WI38 (cell line): ENCODE results near the gene C6orf141.

ENCODE experiments used
- H3K4me3 ChIP-seq: 2 replicates; pipeline ENCODE4 v1.5.1; 2011; ENCODE audit warnings: low read depth, mild to moderate bottlenecking, control low read depth, low read length
- TF ChIP-seq, protein P1 (sequence below): IDR thresholded peaks from 2 replicates; pipeline ENCODE4 v1.5.1; 2012; ENCODE audit warnings: low read depth, mild to moderate bottlenecking, control low read depth, low read length

C6orf141 gene

GRCh38 chr6:49551078-49551865, 804 bp downstream of the C6orf141 start:
- TF ChIP-seq, protein P1, sequence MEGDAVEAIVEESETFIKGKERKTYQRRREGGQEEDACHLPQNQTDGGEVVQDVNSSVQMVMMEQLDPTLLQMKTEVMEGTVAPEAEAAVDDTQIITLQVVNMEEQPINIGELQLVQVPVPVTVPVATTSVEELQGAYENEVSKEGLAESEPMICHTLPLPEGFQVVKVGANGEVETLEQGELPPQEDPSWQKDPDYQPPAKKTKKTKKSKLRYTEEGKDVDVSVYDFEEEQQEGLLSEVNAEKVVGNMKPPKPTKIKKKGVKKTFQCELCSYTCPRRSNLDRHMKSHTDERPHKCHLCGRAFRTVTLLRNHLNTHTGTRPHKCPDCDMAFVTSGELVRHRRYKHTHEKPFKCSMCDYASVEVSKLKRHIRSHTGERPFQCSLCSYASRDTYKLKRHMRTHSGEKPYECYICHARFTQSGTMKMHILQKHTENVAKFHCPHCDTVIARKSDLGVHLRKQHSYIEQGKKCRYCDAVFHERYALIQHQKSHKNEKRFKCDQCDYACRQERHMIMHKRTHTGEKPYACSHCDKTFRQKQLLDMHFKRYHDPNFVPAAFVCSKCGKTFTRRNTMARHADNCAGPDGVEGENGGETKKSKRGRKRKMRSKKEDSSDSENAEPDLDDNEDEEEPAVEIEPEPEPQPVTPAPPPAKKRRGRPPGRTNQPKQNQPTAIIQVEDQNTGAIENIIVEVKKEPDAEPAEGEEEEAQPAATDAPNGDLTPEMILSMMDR, result no peak
- H3K4me3 ChIP-seq, result peak overlapping the region; percentile 14

DNA sequence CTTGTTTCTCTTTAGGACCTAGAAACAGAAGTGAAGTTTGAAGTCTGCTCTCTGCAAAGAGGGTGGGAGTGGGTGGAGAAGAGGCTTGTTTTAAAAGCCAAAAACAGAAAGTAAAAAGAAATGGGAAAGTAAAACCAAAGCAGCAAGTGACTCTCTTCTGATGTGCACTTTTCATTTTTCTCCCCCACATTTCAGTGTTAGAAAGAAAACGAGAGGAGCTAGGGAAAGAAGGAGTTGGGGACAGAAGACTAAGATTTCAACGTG, 1.3 kb downstream of the C6orf141 start:
- H3K4me3 ChIP-seq, result no peak overlapping the region

GRCh38 chr6:49552596-49552995, 2.1 kb downstream of the C6orf141 start:
- TF ChIP-seq, protein P1, result no peak
- no peak overlapping the region for H3K4me3 ChIP-seq

More for the DNA sequence above, 1.3 kb downstream of the C6orf141 start:
- TF ChIP-seq, protein P1, result no peak

DNA sequence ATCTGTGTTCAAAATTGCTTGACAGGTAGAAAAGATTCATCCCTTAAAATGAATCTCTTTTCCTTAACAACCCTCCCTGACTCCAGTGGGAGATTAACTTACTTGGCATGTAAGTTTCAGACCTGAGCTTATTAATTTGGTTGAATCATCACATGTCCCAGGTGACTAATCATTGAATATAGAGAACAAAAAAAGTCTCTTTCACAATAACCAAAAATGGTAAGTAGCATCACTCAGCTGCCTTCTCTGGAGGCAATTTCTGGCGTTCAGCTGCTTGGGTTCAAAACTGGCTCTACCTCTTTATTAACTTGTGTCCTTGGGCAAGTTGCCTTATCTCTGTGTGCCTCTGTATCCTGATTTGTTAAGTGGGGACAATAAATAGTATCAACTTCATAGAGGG, 2.9 kb downstream of the C6orf141 start:
- TF ChIP-seq, protein P1, result no peak
- no peak overlapping the region for H3K4me3 ChIP-seq

DNA sequence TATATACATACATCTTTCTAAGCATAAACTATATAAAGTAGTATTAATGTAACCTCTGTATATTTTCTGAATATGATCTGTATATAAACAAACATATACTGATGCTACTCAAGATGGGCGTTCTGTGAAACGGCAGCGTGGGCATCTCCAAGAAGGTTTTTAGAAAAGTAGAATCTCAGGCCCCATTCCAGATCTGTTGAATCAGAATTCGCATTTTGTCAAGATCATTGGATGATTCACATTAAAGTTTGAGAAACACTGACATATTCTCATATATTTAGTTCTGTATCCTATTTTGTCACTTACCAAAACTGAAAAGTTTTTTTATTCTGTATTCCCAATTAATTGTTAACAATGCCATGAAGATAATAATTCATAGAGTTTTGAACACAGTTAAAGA, 5.5 kb downstream of the C6orf141 start:
- no peak overlapping the region for H3K4me3 ChIP-seq

DNA sequence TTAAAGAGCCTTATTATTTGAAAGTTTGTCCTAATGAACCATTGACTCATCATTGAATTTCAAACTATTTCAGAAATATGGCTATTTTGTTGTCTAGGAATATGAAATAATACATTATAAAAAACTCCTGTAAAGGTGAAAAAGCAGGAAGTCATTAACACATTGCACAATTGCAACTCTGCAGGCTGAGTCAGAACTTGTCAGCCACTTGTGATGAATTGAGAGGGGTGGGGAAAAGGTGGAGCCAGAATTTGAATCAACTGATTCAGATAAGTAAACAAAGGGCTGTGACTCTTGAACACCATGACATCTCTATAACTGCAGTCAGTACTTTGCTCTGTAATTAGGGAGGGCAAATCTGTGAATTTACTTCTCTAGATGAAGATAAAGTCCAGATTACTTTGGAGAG, 6.0 kb downstream of the C6orf141 start:
- TF ChIP-seq, protein P1, result no peak
- H3K4me3 ChIP-seq, result no peak overlapping the region

More for the DNA sequence above, 5.5 kb downstream of the C6orf141 start:
- TF ChIP-seq, protein P1, result no peak

DNA sequence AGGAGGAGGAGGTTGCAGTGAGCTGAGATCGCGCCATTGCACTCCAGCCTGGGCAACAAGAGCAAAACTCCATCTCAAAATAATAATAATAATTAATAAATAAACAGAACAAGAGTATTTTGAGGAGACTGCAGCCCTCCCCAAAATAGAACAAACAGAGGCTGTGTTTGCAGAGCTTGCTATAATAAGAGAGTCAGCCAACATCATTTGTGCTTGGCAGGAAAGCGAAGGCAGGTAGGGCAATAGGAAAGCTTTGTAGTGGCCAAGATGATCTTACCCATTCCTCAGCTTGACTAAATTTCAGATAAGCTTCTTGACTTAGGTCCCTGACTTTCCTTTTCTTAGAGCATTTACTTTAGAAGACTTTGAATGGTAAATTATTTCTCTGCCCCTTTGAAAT, 6.7 kb downstream of the C6orf141 start:
- TF ChIP-seq, protein P1, result no peak
- H3K4me3 ChIP-seq, result no peak overlapping the region
